Measurements from ENCODE around the gene MAN1A1.
A peak's percentile ranks its signal among the peaks of the same experiment; 100 is the strongest.
"Not testable (repeated sequence)": the region's sequence is repeated elsewhere in the genome, so short reads cannot be mapped to it uniquely, and the experiment has no call there.

MAN1A1 gene

DNA sequence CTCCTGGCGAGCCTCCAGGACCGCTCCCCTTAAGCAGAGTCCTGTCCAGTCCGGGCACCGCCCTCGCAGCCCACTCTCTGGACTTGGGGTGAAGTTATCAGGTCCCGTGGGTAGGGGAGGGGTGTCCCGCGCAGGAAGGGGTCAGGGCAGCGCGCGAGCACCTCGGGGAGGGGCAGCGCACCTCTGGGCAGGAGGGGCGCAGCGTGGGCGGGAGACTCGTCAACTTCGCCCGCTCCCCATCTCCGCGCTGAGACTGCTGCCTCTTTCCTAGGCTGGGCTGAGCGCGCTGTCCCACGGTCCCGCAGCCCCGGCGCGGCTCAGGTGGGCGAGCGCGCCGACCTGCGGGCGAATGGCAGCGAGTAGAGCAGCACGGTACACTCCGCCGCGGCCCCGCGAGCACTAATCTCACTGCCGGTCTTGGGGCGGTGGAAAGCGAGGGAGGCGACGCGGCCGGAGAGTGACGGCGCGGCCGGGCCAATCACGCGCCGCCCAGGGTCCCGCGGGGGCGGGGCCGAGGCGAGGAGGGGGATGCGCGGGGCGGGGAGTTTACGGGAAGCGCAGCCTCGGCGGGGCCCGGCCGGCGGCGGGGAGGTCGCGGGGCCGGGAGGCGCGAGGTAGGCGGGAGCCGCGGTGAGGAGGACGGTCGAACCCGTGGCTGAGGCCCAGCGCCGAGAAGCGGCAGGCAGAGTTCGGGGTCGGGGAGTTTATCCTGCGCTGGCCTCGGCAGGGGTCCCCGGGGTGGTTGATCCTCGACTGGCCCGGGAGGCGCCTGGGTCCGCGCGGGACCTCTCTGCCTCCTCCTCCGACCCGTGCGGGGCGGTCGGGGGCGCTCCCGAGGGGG lies at the start of gene MAN1A1:
TSS of gene MAN1A1 (minus strand) at position 401 of the 841 bp plus-strand sequence. CDS start 696 bp downstream, outside the sequence.
- DNase-seq (ENCODE audit: low read depth): peak; percentile 84

DNA sequence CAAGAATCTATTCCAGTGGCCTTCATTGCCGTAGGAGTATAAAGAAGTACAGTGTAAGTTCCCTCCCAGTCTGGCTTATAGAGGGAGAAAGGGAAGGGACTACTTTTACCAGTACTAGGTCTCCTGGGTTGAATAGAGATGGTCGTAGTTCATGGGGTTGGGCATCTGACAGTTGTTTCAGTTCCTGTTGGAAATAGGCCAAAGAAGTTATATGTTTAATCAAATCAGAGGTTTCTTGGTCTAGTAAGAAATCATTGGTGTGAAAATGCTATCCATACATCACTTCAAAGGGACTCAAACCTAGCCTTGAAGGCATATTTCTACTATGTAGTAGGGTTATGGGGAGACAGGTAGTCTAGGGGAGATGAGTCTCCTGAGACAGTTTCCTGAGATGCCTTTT lies 45.6 kb upstream of the MAN1A1 start:
- DNase-seq (ENCODE audit: low read depth): no peak

DNA sequence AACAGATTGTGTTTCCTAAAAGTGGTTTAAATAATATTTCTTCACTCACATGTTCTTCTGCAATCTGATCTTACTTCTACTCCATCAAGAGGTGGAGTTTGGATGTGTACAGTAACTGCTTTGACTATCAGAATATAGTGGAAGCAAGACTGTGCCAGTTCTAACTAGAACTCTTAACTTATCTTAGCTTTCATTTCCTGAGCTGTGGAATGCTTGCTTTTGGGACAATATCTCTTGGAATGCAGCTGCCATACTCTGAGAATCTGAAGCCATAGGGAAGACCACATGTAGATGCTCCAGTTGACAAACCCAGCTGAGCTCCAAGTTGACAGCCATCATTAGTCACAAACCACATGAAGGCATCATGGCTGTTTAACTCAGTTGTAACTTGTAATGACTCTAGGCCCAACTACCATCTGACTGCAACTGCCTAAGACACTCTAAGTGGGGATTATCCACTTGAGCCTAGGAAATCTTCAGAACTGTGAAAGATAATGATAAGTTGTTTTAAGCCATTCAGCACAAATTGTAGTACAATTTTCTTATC lies 40.8 kb upstream of the MAN1A1 start:
- DNase-seq (ENCODE audit: low read depth): no peak

DNA sequence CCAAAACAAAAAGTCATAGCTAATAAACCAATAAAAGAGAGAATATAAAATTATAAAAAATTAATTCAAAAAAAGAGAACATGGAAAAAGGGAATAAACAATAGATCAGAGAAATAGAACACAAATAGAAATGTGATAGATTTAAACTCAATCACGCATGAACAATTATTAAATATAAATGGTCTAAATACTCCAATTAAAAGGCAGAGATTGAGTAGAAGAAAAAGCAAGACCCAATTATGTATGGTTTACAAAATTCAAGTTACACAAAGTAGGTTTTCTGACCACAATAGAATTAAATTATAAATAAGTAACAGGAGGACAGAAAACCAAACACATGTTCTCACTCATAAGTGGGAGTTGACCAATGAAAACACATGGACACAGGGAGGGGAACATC lies 36.4 kb upstream of the MAN1A1 start:
- DNase-seq (ENCODE audit: low read depth): no peak

DNA sequence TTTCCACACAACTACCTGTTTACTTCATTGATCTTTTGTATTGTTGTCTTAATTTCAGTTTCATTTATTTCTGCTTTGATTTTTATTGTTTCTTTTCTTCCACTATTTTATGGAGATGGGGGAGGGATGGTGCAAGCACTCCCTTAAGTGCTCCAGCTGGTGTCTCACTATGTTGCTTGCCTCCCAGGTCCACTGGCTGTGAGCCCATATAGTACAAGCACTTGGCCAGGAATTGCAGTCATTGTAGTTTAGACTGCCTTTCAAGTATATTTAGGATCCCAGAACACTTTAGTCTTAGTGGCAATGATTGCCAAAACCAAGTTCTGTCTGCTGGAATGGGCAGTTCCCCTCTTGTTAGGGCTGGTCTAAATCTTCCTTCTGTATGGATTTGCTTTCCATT lies 34.9 kb upstream of the MAN1A1 start:
- DNase-seq (ENCODE audit: low read depth): no peak

DNA sequence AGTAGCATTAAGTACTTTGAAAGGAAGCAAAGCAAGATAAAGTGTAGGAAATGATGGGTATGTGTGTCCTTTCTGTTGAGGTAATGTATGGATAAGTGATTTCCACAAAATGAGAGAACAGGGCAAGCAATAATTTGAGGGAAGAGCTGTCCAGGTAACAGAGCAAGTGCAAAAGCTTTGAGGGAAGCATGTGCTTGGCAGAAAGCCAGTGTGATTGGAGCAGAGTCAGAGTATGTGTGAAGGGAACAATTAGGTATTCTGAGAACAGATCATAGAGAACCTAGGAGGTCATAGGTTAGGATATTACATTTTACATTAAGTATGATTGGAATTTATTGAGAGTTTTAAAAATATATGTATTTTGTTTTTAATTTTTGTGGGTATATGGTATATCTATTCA lies 30.2 kb upstream of the MAN1A1 start:
- DNase-seq (ENCODE audit: low read depth): no peak

DNA sequence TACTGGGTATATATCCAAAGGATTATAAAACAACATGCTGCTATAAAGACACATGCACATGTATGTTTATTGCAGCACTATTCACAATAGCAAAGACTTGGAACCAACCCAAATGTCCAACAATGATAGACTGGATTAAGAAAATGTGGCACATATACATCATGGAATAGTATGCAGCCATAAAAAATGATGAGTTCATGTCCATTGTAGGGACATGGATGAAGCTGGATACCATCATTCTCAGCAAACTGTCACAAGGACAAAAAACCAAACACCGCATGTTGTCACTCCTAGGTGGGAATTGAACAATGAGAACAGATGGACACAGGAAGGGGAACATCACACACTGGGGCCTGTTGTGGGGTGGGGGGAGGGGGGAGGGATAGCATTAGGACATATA lies 27.5 kb upstream of the MAN1A1 start:
- not testable (repeated sequence) for DNase-seq (ENCODE audit: low read depth)

DNA sequence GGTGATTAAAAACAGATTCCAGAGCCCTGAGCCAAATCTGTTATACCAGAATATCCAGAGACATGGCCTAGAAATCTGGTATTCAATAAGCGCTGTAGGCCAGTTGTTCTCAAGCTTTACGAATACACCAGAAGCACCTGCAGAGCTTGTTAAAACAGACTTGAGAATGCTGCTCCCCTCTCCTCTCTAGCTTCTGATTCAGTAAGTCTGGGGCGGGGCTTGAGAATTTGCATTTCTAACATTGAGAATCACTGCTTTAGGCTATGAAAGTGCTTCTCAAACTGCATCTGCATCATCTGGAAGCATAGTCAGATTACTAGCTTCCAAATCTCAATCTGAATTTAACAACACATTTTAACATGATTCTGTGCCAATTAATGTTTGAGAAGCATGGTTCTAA lies 20.5 kb upstream of the MAN1A1 start:
- no peak for DNase-seq (ENCODE audit: low read depth)

DNA sequence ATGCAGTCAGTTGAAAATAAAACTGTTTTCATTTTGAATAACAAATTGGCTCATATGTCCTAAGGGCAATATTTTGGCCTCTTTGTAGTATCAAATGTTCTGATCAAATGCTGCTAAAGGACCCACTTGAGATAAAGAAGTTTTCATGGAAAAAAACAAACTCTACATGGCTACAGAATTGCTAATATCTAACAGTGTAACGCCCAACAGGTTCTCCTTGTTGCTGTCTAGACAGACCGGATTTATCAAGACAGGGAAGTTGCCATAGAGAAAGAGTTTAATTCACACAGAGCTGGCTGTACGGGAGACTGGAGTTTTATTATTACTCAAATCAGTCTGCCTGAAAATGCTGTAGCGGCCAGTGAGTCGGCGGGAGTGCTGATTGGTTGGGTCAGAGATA lies 19.4 kb upstream of the MAN1A1 start:
- DNase-seq (ENCODE audit: low read depth): no peak

DNA sequence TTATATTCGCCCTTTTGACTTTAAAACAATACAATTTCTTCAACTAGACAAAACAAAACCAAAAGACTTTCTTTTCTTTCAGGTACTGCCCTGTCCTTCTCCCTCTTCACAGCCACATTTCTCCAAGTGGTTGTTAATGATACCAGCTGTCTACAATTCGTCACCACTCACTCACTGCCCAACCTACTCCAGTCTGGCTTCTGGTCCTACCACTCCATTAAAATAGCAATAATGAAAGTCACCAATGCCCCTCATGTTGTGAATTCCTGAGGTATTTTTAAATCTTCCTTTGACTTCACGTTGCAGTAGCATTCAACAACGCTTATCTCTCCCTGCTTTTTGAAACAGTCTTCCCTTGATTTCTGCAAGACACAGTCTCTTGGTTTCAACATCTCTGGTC lies 11.6 kb upstream of the MAN1A1 start:
- no peak for DNase-seq (ENCODE audit: low read depth)

DNA sequence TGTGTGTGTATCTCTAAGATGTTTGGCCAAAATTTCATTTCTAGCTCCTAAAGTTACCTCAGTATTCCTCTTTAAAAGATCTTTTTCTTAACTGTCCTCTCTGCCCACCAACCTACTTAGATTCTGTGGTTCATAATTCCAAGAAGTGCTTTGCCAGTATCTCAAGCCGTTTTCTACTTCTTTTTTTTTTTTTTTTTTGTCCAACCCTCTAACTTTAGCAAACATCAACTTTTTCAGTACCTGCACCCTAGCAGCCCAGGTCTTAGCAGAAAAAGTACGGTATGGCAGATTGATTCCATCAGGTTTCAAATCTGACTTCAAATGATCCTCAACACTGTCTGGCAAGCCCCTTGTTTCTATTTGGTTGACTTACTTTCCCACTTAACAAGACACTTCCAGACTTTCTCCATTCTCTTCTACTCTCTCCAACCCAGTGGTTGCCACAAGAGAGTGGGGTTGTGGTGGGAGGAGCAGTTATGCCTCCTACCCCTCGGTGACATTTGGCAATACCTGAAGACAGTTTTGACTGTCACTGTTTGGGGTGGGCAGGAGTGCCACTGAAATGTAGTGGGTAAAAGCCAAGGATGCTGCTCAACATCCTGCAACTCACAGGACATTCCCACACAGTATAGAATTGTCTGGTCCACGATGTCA lies 10.8 kb upstream of the MAN1A1 start:
- DNase-seq (ENCODE audit: low read depth): no peak

DNA sequence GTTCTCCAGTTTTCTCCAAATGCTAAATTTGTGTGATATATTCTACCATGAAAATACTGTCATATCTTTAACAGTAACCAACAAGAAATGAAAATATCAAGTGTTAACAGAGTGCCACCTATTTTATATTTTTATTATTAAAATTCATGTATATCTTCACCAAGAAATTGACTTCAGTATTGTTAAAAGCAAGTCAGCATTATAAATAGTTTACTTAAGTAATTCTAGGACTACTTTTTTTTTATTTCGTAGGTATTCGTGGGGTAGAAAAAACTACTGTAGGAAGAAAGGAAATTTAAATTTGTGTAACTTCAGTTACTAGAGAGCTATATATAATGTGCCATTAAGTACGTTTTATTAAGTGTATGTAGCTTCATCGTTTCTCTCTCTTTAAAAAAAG lies 6.3 kb upstream of the MAN1A1 start:
- DNase-seq (ENCODE audit: low read depth): no peak

DNA sequence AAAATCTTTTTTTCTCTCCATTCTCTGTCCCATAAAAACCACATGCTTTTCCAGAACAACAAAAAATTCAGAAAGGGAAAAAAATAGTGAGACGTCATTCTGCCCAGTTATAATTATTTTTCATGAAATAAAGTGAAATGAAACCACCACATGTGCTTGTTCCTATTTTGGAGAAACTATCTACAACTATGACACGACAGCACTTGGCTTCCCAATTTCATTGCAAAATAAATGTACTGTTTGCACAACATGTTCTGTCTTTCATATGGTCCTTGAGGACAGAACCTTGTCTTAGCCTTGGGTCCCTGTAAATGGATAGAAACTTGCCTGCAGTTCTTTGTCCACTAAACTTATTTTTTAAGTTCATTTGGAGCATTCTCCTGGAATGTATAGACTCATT lies 5.6 kb upstream of the MAN1A1 start:
- no peak for DNase-seq (ENCODE audit: low read depth)

DNA sequence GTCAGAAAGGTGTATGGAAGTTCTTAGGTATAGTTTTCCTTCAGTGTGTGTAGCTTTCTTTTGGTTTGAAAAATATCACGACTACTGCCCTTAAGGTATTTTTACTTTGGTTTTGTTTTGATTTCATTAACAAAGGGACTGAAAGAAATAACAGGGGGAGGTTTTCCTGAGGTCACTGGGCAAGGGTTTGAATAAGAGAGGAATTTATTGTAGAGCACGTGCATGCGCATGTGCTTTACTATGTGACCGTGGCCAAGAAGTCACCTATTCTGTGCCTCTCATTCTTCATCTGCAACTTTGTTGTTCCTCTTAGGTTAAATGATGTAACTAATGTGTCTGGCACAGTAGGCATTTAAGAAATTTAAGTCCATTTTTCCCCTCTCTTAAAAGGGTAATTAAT lies 4.1 kb upstream of the MAN1A1 start:
- DNase-seq (ENCODE audit: low read depth): no peak

DNA sequence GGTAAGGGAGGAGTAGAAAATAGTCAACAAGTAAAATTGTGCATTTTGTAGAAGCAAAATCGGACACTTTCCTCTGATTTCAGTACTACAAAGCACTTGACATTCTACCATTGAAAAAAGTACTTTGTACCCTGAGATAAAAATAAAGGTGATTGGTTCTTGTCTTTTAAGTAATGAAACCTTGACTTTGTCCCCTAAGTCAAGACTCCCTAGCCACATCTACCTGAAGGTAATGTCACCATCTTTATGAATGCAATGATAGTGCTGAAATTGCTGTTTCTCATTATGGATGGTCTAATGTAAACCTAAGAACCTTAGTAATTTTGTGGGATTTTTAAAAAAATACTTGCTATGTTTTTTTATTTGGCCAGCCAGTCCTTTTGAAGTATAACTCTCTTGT lies 2.4 kb upstream of the MAN1A1 start:
- DNase-seq (ENCODE audit: low read depth): no peak

DNA sequence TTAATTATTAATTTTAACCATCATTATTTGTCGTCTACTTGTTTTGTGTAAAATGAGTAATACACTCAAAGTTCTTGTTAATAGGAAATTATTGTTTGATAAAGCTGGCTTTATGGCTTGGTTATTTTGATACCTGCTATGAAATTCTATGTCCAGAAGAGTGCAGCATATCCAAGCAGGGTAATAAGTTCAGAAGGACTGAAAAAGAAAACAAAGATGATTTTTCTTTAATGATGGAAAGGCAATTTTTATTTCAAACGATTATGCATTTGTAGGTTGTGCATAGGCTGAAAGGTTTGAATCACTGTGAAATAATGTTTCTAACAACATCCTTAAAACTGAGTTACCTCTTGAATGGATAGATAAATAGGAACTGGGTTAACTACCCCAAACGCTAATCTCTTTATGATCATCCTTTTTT lies 1.4 kb upstream of the MAN1A1 start:
- DNase-seq (ENCODE audit: low read depth): no peak

DNA sequence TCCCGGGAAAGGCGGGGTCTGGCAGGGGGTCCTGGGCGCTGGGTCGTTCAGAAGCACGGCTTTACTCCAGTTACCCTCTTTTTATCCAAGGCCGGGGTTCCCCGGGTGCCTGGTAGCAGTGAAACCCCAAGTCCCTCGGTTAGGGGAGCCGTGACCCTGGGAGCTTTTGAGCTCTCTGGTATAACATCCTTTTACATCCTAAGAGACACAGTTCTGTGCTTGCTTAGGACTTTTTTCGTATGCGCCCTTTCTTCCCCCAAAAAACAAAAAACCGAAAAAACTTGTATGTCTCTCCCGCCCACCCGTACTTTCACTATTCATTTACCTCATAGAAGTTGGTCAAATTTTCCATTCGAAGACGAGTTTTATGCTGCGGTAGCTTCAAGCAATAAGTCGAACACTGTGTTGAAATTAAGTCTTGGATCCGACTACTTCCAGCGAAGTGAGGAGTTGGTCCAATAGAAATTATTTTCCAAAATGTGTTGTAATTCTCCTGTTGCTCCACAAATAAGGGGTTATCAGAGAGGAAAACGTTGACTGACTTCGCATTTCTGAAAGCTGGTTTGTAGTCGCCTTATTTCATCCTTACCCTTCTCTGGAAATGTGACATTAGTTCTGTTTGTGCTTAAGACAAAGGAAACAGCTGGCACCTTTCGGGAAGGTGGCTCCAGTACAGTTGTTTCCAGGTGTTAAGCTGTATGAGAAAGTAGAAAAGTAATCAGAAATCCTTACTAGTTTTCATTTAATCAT lies 816 bp upstream of the MAN1A1 start:
- DNase-seq (ENCODE audit: low read depth): peak; percentile 28

DNA sequence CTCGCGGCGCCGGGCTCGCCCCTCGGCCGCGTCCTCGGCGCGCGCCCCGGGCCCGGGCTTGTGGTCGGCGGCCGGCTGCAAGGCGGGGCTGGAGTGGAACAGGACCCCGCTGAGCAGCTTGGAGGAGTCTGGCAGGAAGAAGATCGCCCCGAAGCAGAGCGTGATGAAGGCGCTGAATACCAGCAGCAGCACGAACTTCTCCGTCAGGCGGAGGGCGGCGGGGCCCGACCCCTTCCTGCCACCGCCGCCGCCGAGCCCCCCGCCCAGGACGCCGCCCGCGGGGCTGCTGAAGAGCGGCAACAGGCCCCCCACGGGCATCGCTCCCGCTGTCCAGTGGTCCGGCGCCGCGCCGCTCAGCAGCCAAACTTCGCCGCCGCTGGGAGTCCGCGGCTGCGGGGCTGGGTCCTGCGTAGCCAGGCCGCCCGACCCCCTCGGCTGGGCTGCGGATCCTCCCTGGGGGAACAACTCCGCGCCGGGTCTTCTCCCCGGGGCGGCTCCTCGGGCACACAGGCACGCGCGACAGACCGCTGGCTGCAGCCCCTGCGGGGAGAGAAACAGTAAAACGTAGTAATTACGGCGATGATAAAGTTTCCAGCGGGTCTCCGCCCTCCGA lies 707 bp downstream of the MAN1A1 start:
- DNase-seq (ENCODE audit: low read depth): peak; percentile 16

DNA sequence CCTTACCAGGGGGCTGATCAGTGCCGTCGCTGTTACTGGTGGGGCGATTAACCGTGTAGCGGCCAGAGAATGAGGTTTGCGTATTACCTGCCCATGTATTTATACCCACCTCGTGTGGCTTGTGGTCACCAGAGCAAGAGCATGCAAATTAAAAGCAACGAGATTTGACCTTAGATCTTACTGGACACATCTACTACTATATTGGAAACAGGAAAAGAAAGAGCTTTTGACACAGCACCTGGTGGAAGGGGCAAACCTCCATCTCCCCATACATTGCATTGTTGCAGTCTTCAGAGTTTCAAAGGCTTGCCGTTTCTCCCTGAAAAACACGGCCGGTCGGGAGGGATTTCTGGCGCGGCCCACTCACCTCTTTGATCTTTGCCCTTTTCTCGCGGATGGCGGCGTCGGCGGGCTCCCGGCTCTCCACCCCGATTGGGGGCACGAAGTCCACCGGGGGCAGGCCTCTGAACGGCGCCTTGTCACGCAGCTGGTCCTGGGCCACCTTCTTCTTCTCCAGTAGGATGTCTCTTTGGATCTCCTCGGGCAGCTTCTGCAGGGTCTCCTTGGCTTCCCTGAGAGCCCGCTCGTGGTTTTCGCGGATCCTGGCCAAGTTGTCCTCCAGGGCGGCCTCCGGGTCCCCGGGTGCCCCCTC lies 1.3 kb downstream of the MAN1A1 start:
- peak; percentile 11 for DNase-seq (ENCODE audit: low read depth)

DNA sequence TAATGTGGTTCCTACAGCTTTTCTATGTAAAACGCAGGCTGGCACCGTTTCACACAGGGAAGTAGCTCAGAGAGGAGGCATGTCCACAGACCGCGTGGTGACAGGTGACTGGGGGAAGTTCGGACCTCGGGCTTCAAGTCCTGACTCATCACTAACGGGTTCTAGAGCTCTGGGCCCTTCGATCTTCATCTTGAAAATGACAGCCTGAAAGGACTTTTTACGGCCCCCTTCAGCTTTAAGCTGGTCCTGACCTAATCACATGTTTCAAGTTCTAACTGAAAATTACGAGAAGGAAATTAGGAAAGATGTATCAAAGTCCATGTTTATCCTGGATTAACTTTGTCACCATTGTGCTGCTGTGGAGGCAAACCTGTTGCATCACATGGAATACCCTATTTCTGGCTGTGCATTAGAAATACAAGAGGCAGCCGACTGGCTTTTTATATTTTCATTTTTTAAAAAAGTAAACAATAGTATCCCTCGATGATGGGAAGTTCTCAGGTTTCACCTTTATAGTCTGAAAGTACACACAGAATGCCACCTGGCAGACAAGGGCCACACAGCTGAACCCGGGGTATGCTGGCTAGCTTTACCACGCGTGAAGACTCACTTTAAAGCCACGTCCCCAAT lies 2.0 kb downstream of the MAN1A1 start:
- DNase-seq (ENCODE audit: low read depth): peak; percentile 3

DNA sequence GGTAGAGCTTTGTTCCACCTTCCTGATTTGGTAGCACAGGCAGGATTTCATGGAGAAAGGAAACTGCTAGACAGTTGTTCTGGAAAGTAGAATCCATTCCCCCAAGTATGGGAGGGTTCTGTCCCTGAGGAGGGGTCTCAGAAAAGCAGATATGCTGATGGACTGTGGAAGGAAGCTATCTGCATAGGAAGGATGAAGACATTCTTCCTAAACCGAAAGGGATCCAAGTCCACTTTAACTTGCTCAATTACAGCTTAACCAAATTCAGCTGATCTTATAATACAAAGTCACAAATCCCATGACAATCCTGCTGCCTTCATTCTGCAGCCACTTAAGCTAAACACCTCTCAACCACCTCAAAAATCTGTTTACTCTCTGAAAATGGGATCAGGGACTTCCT lies 2.6 kb downstream of the MAN1A1 start:
- DNase-seq (ENCODE audit: low read depth): no peak
